GM21447 (cell line): Measurements from ENCODE around the gene TAS2R14.

Experiments
- ATAC-seq: cut with Tn5 transposase; IDR thresholded peaks from one replicate; pipeline ENCODE4 v1.9.1; 2021; ENCODE audit not compliant: unreplicated experiment

TAS2R14 gene

GRCh38 chr12:10910380-10910779 is 28.7 kb downstream of the TAS2R14 start:
- no peak for ATAC-seq

DNA sequence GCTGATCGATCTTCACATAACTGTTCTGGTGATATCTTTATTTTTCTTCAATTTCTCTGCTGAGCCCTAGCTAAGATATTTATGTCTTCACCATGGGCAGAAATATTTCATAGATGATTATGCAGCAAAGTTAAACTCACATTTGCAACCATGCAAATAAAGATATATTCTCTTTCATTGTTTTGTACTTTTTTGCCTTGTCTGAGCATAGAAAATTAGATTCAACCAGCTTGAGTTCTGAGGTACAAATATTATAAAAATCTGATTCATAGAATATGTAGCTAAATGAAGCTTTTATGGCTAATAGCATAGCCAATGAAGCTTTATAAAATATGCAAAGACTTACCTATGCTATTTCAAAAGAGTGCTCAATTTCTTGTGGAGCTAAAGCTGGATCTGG is 29.6 kb downstream of the TAS2R14 start, which contains the start of gene TAS2R13:
TSS of gene TAS2R13 (minus strand) at position 101 of the 400 bp plus-strand sequence. CDS start 264 bp downstream, outside the sequence.
- ATAC-seq: no peak

DNA sequence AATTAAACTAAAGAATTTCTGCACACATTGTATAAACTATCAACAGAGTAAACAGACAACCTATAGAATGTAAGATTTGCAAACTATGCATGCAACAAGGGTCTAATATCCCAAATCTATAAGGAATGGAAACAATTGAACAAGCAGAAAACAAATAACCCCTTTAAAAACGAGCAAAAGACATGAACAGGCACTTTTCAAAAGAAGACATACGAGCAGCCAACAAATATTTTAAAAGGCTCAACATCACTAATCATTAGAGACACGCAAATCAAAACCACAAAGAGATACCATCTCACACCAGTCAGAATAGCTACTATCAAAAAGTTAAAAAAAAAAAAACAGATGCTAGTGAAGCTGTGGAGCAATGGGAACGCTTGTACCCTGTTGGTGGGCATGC is 34.4 kb downstream of the TAS2R14 start:
- ATAC-seq: no peak

GRCh38 chr12:10901427-10901826 is 37.6 kb downstream of the TAS2R14 start:
- ATAC-seq: no peak

- ATAC-seq: no peak
These were observed 38.1 kb downstream of the TAS2R14 start for GRCh38 chr12:10900972-10901371.

GRCh38 chr12:10900530-10900929 is 38.5 kb downstream of the TAS2R14 start:
- ATAC-seq: no peak

DNA sequence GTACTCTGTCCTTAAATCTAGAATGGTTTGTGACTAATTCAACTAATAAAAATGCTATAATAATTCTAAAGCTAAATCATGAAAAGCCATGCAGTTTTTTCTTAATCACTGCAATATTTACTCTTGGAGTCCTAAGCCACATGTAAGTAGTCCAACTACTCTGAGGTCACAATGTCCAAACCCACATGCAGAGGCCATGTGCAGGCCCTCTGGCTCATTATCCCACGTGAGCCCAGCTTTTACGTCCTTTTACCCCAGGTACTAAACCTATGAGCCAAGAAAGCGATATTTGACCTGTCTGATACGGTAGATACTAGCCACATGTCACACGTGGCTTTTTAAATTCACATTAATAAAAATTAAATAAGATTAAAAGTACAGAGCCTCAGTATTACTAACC is 42.2 kb downstream of the TAS2R14 start:
- no peak for ATAC-seq

- no peak for ATAC-seq
These were observed 47.1 kb downstream of the TAS2R14 start for GRCh38 chr12:10891937-10892336.

GRCh38 chr12:10889226-10889625 is 49.8 kb downstream of the TAS2R14 start:
- no peak for ATAC-seq
